Caco-2 (cell line): ENCODE results near the gene ZNF503. TPM values are rescaled to one million over a fixed set of nuclear protein-coding genes. Genes with fewer than 3 reads are reported as not detected.
"Not testable (repeated sequence)": the region's sequence is repeated elsewhere in the genome, so short reads cannot be mapped to it uniquely, and the experiment has no call there.

Experiments
- BruUV-seq: library from RNA; stranded (reverse); fragments of 400-500 nt; replicated peaks from 2 replicates; lab custom pipeline; 2021; lab: Mats Ljungman, UMichigan
- CTCF ChIA-PET: fragments of 300-600 bp; sonication (Branson Sonifier 250); formaldehyde crosslinking; loops from one replicate; lab custom pipeline; 2022; ENCODE audit warnings: antibody characterized with exemption; lab: Charles Lee
- POLR2A ChIA-PET: fragments of 300-600 bp; sonication (Branson Sonifier 250); formaldehyde crosslinking; loops from one replicate; lab custom pipeline; 2022; ENCODE audit warnings: antibody characterized with exemption; lab: Charles Lee
- DNase-seq, 2 experiments: peaks; one replicate each; pipeline versions ENCODE4 v3.0.0 to v3.0.0-alpha.2; 2020 to 2022
- H3K27me3 ChIP-seq: replicated peaks from 2 replicates; pipeline ENCODE4 v1.6.0; 2011; ENCODE audit warnings: low read length; ENCODE audit not compliant: control insufficient read depth, insufficient read depth
- H3K36me3 ChIP-seq: 2 replicates; pipeline ENCODE4 v1.5.1; 2011; ENCODE audit warnings: low read length; ENCODE audit not compliant: control insufficient read depth, insufficient read depth
- H3K4me1 ChIP-seq: fragments of 250-450 bp; sonication (Bioruptor Pico); 2 replicates; pipeline ENCODE4 v1.5.1; 2020; ENCODE audit warnings: mild to moderate bottlenecking
- H3K4me3 ChIP-seq: 2 replicates; pipeline ENCODE4 v1.5.1; 2011; ENCODE audit warnings: low read depth, mild to moderate bottlenecking, control low read depth, low read length
- H3K9me3 ChIP-seq: fragments of 250-450 bp; sonication (Bioruptor Pico); 2 replicates; pipeline ENCODE4 v1.5.1; 2020; ENCODE audit warnings: mild to moderate bottlenecking, moderate library complexity
- H3K27ac Mint-ChIP-seq: one replicate; pipeline ENCODE4 v1.8.0; 2022; ENCODE audit warnings: mixed read lengths; ENCODE audit not compliant: unreplicated experiment
- H3K27me3 Mint-ChIP-seq: one replicate; pipeline ENCODE4 v1.8.0; 2022; ENCODE audit warnings: mixed read lengths; ENCODE audit not compliant: insufficient read depth, unreplicated experiment
- H3K36me3 Mint-ChIP-seq: one replicate; pipeline ENCODE4 v1.8.0; 2022; ENCODE audit warnings: mild to moderate bottlenecking, mixed read lengths; ENCODE audit not compliant: insufficient read depth, unreplicated experiment
- H3K4me1 Mint-ChIP-seq: one replicate; pipeline ENCODE4 v1.8.0; 2022; ENCODE audit warnings: low read depth, mixed read lengths; ENCODE audit not compliant: unreplicated experiment
- H3K4me3 Mint-ChIP-seq: one replicate; pipeline ENCODE4 v1.8.0; 2022; ENCODE audit warnings: mild to moderate bottlenecking, moderate library complexity, mixed read lengths; ENCODE audit not compliant: unreplicated experiment
- H3K9me3 Mint-ChIP-seq: one replicate; pipeline ENCODE4 v1.8.0; 2022; ENCODE audit warnings: mixed read lengths; ENCODE audit not compliant: unreplicated experiment
- CTCF ChIP-seq, 2 experiments: fragments of 200-600 bp in 1 of 2; IDR thresholded peaks; 1 replicate in 1 of 2; 2 replicates in 1 of 2; pipeline versions ENCODE4 v1.5.1 to v1.8.0; 2011 to 2022; ENCODE audit warnings: antibody characterized with exemption in 1 of 2, control low read depth in 1 of 2, inconsistent platforms in 1 of 2, low read depth in 1 of 2, low read length in 1 of 2, mild to moderate bottlenecking in 1 of 2, moderate library complexity in 1 of 2; ENCODE audit not compliant: insufficient read depth in 1 of 2, severe bottlenecking in 1 of 2, unreplicated experiment in 1 of 2
- intact Hi-C: fragments of 100-400 bp; cut with micrococcal nuclease; formaldehyde crosslinking; loops from one replicate; pipeline ENCODE4 v1.10.0; 2022; ENCODE audit not compliant: unreplicated experiment
- total RNA-seq: library from RNA; stranded (reverse); gene quantifications from 2 replicates; pipeline ENCODE4 v1.2.3, GENCODE V29; 2022

Gene ZNF503
- total RNA-seq, 1 experiment from 2014 or later = 35.5 TPM

GRCh38 chr10:75375838-75376237 is 25.7 kb downstream of the ZNF503 start:
- Mint-ChIP-seq H3K4me1 (peaks cover 8% of the 10 kb centered on the region), H3K9me3 (no peaks in the 10 kb centered on the region), H3K27me3 (peaks cover 5% of the 10 kb centered on the region), H3K36me3 (no peaks in the 10 kb centered on the region), H3K4me3 (no peak overlapping the region), H3K27ac (no peak overlapping the region)
- Histone ChIP-seq H3K4me1 (no peaks in the 10 kb centered on the region), H3K4me3 (no peak overlapping the region), H3K27me3 (no peaks in the 10 kb centered on the region), H3K36me3 (no peaks in the 10 kb centered on the region), H3K9me3 (no peaks in the 10 kb centered on the region)
- intact Hi-C loops = no loop called here
- CTCF ChIA-PET = no interaction called here
- TF ChIP-seq CTCF (IDR thresholded peaks at IDR 0.05; ENCODE audit: insufficient read depth in 1 of 2, low read depth in 1 of 2, low read length in 1 of 2, severe bottlenecking in 1 of 2, unreplicated experiment in 1 of 2) = no peak
- DNase-seq = no peak
- POLR2A ChIA-PET = no interaction called here
- no TSS peak for BruUV-seq

- H3K27me3 Mint-ChIP-seq = peaks cover 5% of the 10 kb centered on the region
- Histone ChIP-seq H3K4me3 (no peak overlapping the region), H3K36me3 (no peaks in the 10 kb centered on the region), H3K9me3 (peaks cover 5% of the 10 kb centered on the region), H3K27me3 (no peaks in the 10 kb centered on the region), H3K4me1 (no peaks in the 10 kb centered on the region)
- no peak overlapping the region for H3K27ac Mint-ChIP-seq
- DNase-seq = no peak
- no TSS peak for BruUV-seq
- ChIA-PET POLR2A (no interaction called here), CTCF (interaction anchor here (1.0 kb wide), 1 partner anchor 11 kb away, joined by 3 read pairs; no protein-coding TSS in a partner anchor)
- H3K36me3 Mint-ChIP-seq = no peaks in the 10 kb centered on the region
- no peak for TF ChIP-seq CTCF (IDR thresholded peaks at IDR 0.05; ENCODE audit: insufficient read depth in 1 of 2, low read depth in 1 of 2, low read length in 1 of 2, severe bottlenecking in 1 of 2, unreplicated experiment in 1 of 2)
- peaks cover 21% of the 10 kb centered on the region for H3K9me3 Mint-ChIP-seq
- intact Hi-C loops = no loop called here
- no peaks in the 10 kb centered on the region for H3K4me1 Mint-ChIP-seq
- H3K4me3 Mint-ChIP-seq = no peak overlapping the region
Measured at GRCh38 chr10:75371010-75371409, 30.6 kb downstream of the ZNF503 start.

GRCh38 chr10:75369838-75370237 is 31.7 kb downstream of the ZNF503 start:
- intact Hi-C loops, H3K4me1 Mint-ChIP-seq, H3K36me3 ChIP-seq, POLR2A ChIA-PET, H3K27ac Mint-ChIP-seq, H3K4me3 ChIP-seq, DNase-seq, H3K4me1 ChIP-seq, H3K4me3 Mint-ChIP-seq, H3K36me3 Mint-ChIP-seq, H3K9me3 ChIP-seq, H3K27me3 Mint-ChIP-seq, H3K27me3 ChIP-seq, BruUV-seq: not testable (repeated sequence)
- CTCF ChIA-PET = interaction anchor here (1.0 kb wide), 1 partner anchor 10 kb away, joined by 3 read pairs; no protein-coding TSS in a partner anchor
- peaks cover 21% of the 10 kb centered on the region for H3K9me3 Mint-ChIP-seq

DNA sequence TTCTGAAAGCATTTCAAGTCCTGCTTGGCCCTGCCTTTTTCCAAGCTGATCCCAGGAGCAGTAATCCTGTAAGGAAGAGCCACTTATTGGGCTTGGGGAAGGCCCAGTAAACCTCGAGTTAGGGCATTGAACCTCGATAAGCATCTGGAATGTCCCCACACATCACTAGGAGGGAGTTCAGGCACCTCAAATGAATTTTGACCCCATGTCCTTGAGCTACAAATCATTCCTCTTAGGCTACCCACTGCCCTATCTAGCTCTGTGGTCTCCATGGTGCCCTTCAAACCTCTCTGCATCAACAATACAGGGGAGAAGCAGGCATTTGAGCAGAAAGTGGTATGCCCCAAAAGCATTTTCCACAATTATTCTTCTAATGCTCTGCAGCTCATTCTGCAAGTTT is 33.7 kb downstream of the ZNF503 start:
- intact Hi-C loops = loop anchor here (2.0 kb wide), 1 partner anchor 23 kb away; no protein-coding TSS in a partner anchor
- Mint-ChIP-seq H3K27ac (no peak overlapping the region), H3K4me1 (no peaks in the 10 kb centered on the region), H3K36me3 (no peaks in the 10 kb centered on the region), H3K9me3 (peaks cover 21% of the 10 kb centered on the region), H3K27me3 (no peaks in the 10 kb centered on the region), H3K4me3 (no peak overlapping the region)
- peaks cover 5% of the 10 kb centered on the region for H3K9me3 ChIP-seq
- CTCF ChIA-PET = no interaction called here
- POLR2A ChIA-PET = no interaction called here
- H3K36me3 ChIP-seq = no peaks in the 10 kb centered on the region
- no peaks in the 10 kb centered on the region for H3K4me1 ChIP-seq
- BruUV-seq = no TSS peak
- no peak for DNase-seq
- H3K27me3 ChIP-seq = no peaks in the 10 kb centered on the region
- no peak for TF ChIP-seq CTCF (IDR thresholded peaks at IDR 0.05; ENCODE audit: insufficient read depth in 1 of 2, low read depth in 1 of 2, low read length in 1 of 2, severe bottlenecking in 1 of 2, unreplicated experiment in 1 of 2)
- H3K4me3 ChIP-seq = no peak overlapping the region
